ENCODE measurements around the gene SPTBN1.

Gene SPTBN1

GRCh38 chr2:54638103-54638502, 182.0 kb downstream of the SPTBN1 start:
- no peak for DNase-seq

GRCh38 chr2:54638774-54639187, 182.7 kb downstream of the SPTBN1 start:
- DNase-seq: no peak

GRCh38 chr2:54639609-54640008, 183.5 kb downstream of the SPTBN1 start:
- DNase-seq: no peak

GRCh38 chr2:54640834-54641540, 184.9 kb downstream of the SPTBN1 start:
- no peak for DNase-seq

GRCh38 chr2:54641988-54642387, 185.9 kb downstream of the SPTBN1 start:
- no peak for DNase-seq

GRCh38 chr2:54642677-54643430, 186.7 kb downstream of the SPTBN1 start:
- DNase-seq: no peak

GRCh38 chr2:54644236-54644635, 188.1 kb downstream of the SPTBN1 start:
- DNase-seq: no peak

- DNase-seq: no peak
Measured at GRCh38 chr2:54646170-54646927, 190.2 kb downstream of the SPTBN1 start.

GRCh38 chr2:54648256-54648655, 192.1 kb downstream of the SPTBN1 start:
- DNase-seq: no peak

- DNase-seq: no peak
Measured at GRCh38 chr2:54649191-54649590, 193.1 kb downstream of the SPTBN1 start.

GRCh38 chr2:54649633-54650032, 193.5 kb downstream of the SPTBN1 start:
- no peak for DNase-seq

- no peak for DNase-seq
Measured at GRCh38 chr2:54650612-54651011, 194.5 kb downstream of the SPTBN1 start.

GRCh38 chr2:54651291-54651690, 195.2 kb downstream of the SPTBN1 start:
- no peak for DNase-seq

GRCh38 chr2:54652540-54652939, 196.4 kb downstream of the SPTBN1 start:
- no peak for DNase-seq

- no peak for DNase-seq
Measured at GRCh38 chr2:54653572-54654204, 197.6 kb downstream of the SPTBN1 start.

GRCh38 chr2:54655046-54655809, 199.1 kb downstream of the SPTBN1 start:
- no peak for DNase-seq

GRCh38 chr2:54656863-54657262, 200.7 kb downstream of the SPTBN1 start:
- no peak for DNase-seq

- DNase-seq: no peak
Measured at GRCh38 chr2:54657664-54658083, 201.5 kb downstream of the SPTBN1 start.

- no peak for DNase-seq
Measured at GRCh38 chr2:54658564-54659071, 202.5 kb downstream of the SPTBN1 start.

- no peak for DNase-seq
Measured at GRCh38 chr2:54659527-54659926, 203.4 kb downstream of the SPTBN1 start.

- no peak for DNase-seq
Measured at GRCh38 chr2:54660752-54661151, 204.6 kb downstream of the SPTBN1 start.

- no peak for DNase-seq
Measured at GRCh38 chr2:54663424-54664030, 207.4 kb downstream of the SPTBN1 start.
